DMS79 treated with DMSO at 0.1 percent for 48 hours (cell line): ENCODE results near the gene BHLHA15.

Experiments used
- DNase-seq: peaks from one replicate; lab custom pipeline; 2025; lab: John Stamatoyannopoulos, UW

BHLHA15 gene

DNA sequence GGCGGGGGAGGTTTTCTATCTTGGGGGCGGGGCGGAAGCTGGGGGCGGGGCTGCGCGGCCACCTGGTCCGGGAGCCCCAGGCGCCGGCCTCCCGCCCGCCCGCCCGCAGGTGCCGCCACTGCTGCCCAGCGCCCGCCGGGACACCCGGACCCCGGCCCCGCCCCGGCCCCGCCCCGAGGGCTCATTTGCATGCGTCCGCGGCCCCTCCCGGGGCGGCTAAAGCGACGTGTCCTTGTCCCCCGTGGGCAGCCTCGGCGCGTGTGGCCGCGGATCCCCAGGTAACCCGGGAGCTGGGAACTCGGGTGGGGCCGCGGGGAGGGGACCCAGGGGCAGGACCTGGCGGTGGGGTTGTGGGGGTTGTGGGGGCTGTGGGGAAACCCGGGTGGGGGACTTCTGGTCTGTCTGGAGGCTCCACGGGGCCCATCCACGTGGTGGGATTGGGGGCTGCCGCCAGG is at the start of gene BHLHA15:
Gene BHLHA15 (plus strand): TSS at position 219 of the 455 bp plus-strand sequence. CDS start 871 bp downstream, outside the sequence.
- peak; percentile 10 for DNase-seq

DNA sequence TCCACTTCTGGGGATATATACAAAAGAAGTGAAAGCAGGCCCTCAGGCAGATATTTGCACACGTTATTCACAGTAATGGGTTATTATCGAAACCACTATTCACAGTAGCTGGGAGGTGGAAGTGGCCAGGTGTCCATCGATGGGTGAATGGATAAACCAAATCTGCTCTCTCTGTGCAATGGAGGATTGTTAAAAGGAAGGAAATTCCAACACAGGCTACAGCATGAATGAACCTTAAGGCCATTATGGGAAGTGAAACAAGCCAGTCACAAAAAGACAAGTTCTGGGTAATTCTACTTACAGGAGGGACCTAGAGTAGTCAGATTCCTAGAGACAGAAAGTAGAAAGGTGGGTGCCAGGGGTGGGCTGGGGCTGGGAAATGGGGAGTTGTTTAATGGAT is 48.5 kb upstream of the BHLHA15 start:
- no peak for DNase-seq

DNA sequence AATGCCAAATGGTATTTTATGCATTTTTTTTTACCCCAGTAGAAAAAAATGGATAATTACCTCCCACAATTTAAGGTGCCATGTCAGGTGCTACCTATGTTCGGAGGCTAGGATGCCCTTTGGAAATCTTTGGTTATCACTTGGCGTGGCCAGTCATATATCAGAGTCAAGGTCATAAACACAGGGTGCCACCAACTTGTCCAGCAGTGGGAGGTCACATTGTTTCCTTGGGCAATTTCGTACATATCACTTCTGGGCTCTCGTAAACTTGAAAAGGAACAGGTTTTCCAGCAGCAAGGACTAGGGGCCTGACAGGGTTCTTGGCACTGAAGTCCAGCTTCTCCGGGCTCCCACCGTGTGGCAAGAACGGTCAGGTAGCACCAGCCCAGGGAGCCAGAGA is 48.0 kb upstream of the BHLHA15 start:
- no peak for DNase-seq

DNA sequence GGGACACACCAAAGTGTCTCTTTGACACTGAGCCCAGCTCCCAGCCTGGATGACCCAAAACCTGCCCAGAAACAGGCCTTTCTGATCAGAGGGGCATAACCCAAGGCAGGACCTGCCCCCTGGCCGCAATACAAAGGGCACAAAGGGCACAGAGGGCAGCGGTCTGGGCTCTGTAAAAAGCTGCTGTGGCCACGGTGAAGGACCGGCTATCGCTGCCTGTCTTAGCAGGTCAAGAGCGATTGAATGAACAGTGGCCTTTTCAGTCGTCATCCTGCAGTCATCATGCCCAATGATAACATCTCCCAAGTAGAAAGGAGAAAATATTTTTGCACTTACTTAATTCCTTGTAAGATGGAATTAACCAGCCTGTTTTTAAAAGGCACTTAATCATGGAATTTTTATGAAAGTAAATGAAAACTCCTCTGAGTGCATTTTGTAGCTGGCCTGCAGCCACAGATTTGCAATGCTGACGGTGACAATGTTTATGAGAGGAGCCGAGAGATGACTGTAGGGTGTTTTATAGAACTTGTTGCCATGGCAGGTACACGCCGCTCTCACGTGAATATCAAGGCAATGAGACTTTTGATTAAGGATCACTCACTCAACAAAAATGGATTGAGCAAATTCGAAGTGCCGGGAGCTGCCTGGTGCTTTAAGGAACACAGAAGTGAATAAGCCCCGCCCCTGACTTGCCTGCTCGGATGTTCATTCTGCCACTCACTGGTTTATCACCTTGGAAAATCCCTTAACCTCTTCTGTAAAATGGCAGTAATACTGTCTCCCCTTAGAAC is 47.3 kb upstream of the BHLHA15 start:
- DNase-seq: no peak

DNA sequence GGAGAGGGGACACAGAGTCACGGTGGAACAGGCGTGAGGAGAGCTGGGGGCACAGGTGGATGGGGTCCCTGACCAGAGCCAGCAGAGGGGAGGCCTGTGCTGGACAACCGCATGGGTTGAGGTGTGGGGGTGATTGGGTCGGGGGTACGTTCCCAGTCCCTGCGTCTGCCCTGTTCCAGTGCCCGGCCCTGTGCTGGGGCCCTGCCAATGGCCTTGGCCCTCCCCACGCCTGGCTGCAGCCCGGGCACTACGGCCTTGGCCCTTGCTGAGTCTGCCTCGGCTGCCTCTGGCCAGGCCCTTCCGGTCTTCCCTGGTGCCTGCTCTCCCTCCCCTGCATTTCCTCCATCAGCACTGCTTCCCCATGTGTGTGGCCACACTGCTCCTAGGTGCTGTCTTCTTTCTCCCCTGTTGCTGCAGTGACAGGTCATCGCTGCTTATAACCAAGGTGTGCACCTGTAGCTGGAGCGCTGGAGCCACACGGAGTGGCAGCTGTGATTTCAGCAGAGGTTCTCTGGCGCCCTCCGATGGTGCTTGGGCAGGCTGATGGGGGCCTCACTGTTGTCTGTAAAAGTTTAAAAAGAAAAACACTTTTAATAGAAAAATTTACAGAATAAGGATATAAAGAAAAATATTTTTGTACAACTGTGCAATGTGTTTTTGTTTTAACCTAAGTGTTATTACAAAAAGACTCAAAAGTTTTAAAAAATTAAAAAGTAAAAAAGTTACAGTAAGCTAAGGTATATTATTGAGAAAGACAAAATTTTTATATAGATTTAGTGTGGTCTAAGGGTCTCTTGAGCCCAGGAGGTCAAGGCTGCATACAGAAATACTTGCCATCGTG is 45.2 kb upstream of the BHLHA15 start:
- DNase-seq: no peak

DNA sequence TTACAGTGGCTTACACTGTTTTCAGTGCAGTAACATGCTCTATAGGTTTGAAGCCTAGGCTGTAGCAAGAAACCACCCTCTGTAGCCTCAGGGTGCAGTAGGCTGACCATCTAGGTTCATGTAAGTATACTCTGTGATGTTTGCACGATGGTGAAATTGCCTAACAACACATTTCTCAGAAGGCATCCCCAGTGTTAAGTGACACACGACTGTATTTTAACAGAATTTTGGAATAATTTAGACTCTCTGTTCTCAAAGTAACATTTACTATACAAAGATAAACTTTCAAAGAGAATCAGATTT is 44.6 kb upstream of the BHLHA15 start:
- no peak for DNase-seq

DNA sequence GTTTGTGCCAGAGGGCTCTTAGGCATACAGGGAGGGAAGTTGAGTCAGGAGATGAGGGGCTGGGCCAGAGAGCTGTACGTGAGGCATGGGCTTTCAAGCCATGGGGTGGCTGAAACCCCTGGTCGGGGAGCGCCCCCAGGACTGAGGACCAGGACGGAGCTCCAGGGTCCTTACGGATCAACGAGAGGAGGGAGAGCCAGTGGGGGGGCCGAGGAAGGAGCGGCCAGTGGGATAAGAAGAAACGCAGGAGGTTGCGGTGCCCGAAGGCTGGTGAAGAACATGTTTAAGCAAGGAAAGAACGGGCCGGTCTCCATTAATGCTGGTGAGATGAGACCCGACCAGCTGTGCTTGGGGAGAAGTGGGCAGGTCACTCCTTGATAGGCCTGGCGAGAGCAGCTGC is 43.6 kb upstream of the BHLHA15 start:
- no peak for DNase-seq

DNA sequence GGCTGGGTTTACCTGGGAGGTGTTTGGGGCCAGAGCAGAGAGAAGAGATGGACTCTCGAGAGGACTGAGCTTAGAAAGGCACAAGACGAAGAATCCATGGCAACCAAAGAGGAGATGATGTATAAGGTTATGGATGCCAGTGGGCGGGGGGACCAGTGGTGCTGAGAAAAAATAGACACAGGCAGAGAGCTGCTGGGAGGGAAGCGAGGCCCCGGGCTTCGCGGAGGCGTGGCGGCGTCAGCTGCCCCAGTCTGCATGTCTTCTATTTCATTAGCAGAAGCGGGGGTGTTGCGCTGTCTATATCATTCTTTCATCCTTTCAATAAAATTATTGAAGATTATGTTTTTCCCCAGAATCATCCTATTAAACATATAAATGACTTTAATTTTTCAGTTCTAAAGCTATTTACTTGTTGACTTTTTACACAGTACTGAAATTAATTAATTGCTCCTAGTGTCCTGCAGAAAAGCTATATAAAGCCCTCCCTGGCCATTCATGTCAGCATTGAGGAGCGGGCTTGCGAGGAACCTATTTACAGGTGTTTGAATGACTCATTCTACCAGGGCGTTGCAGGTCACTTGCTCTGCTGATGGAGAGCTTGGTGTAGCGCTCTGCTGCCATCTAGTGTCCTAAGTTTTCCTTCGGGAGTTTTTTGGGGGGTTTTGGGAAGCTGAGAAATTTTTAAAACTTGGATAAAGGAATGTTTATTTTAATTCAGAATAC is 42.9 kb upstream of the BHLHA15 start:
- peak; percentile 61 for DNase-seq

DNA sequence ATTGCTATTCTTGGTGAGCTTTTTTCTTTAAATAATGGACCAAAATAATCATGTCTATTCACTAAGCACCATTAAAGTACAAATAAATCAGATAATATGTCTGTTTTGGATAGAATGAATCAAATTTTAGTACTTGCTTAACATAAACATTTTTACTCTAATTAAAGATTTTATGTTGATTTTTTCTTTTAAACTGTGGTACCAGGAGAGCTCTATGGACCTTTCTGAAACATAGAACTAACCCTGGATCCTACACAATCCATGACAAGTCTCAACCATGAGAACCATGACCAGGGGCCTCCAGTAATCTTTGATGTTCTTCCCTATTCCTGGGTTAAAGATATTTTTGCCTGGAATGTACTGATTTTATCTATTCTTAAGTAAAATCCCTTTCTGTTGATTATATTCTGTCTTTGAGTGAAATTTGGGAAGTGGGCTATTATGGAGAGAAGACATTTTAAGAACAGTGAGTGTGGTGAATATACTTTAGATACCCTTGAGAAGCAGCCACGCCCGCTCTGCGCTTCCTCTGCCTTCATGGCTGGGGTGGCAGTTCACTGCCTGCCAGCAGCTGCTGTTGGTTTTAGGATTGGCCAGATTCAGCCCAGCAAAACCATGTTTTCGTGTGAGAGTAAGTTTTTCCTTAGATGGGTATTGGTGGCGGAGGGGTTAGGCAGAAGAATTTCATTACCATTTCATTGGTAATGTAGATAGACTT is 42.2 kb upstream of the BHLHA15 start:
- DNase-seq: no peak

DNA sequence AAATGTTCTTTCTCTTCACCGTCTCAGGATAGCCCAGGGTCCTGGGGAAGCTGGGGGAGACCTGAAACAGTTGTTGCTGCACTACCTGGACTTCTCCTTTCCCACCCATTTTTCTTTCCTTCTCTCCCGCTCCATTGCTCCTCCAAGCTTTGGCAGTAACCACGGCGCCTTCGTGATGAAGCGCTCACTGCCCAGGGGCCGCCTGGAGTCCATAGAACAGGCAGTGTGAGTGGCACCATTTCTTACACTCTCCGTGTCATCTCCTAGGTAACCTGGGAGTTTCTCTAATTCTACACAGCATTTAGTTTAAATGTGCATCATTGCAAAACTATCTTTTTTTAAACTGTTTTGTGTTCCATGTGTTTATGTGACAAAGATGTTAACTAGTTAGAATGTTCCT is 40.3 kb upstream of the BHLHA15 start:
- no peak for DNase-seq

DNA sequence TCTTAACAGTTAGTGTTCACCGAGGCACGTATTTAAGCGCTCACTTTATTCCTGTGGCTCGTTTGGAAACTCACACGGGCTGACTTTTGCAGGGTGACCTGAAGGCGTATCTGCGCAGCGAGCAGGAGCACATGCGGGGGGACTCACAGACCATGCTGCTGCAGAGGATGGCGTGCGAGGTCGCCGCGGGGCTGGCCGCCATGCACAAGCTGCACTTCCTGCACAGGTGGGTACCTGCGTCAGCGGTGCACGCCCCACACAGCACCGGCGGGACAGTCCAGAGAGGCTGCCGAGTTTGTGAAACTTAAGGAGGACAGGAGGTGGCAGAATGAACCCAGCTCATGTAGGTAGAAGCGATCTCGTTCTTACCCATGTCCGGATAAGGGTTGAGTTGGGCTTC is 39.8 kb upstream of the BHLHA15 start:
- DNase-seq: no peak

DNA sequence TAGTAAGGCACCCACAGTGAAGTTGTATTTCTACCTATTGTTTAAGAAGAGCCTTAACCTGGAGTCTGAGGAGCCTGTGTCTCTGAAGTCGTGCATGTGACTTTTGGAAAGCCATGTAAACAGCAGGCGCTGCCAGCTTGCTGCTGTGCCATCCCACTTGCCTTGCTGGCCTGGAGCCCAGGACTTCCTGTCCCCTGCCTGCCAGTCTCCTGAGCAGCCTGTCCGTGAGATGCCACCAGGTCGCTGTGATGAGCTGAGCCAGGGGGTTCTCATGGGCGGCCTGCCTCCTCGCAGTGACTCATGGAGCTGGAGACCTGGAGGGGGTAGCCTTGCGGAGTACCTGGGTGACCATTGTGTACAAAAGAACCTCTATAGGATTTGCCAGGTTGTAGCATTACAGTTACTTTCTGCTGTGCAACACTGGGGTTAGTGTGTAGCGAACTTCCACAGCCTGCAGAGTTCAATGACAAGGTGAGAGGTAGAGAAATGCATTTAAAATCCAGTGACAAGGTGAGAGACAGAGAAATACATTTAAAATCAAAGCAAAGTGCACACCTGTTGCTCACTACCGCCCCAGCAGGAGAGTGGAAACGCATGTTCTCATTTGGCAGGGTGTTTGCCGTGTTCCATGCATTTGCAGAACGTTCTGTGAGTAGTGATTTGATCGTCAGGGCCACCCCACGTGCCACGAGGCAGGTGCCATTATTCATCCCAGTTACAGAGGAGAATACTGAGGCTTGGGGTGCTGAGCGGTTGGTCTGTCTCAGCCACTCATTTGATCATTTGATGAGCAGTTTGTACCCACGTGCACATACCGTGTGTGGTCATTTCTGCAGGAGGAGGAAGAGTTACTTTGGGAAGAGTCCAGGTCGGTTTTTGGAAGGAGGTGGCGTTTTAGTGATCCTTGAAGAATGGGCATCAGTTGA is 36.6 kb upstream of the BHLHA15 start:
- DNase-seq: no peak

DNA sequence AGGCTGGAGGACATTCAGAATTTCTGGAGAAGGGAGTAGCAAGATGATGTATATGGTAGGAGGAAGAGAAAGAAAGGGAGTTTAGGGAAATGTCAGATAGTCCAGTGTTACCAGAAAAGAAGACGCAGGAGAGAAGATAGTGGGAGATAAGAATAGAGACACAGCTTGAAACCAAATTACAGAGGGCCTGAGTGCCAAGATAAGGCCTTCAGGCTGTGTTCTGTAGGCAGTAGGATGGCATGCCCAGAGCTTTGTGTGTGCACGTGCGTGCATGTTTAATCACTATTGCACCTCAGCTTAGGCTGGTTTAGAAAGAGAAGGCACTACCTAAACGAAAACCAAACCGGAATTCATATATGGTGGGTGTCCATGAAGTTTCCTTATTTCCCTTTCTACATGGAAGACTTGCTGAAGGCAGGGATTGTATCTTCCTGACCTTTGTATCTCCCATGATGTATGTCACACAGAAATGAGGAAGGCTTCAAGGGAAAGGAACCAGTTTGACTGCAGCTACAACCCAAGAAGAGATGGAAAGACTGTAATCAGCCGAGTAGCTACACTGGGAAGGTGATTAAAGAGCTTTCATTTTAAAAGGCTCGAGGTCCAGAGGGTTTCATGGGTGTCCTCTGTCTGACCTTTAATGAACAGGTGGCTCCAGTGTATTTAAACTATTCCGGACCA is 35.8 kb upstream of the BHLHA15 start:
- no peak for DNase-seq

DNA sequence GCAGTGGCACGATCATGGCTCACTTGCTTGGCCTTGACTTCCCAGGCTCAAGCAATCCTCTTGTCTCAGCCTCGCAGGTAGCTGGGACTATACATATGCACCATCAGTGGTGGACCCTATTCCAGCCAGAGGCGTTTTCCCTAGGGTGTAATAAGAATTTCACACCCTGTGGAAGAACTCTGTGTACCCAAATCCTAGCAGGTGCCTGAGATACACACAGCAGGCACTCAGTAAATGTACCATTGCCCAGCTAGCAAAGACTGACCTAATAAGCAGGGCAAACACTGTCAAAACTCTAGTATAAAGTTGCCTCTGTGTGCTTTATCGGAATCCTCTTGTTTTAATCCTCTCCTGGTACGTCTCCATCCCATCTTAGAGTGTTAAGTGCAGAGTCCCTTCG is 33.7 kb upstream of the BHLHA15 start:
- no peak for DNase-seq

DNA sequence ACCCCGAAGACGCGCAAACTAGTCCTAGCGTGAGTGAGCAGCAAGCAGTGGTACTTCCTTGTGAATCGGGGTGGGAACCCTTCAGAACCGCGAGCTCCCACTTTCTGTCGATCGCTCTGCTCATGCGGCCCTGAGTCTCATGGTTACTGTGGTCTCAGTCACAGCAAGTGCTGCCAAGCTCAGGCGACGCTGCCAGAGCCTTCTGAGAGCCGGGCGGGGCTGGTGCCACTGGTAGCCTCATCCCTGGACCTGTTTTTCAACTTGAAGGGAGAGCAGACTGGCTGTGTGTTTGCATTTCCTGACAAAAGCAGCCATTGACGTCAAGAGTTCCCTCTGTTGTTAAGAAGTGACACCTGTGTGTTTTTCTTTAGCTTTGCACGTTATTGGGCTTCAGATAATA is 32.9 kb upstream of the BHLHA15 start:
- DNase-seq: peak; percentile 28

DNA sequence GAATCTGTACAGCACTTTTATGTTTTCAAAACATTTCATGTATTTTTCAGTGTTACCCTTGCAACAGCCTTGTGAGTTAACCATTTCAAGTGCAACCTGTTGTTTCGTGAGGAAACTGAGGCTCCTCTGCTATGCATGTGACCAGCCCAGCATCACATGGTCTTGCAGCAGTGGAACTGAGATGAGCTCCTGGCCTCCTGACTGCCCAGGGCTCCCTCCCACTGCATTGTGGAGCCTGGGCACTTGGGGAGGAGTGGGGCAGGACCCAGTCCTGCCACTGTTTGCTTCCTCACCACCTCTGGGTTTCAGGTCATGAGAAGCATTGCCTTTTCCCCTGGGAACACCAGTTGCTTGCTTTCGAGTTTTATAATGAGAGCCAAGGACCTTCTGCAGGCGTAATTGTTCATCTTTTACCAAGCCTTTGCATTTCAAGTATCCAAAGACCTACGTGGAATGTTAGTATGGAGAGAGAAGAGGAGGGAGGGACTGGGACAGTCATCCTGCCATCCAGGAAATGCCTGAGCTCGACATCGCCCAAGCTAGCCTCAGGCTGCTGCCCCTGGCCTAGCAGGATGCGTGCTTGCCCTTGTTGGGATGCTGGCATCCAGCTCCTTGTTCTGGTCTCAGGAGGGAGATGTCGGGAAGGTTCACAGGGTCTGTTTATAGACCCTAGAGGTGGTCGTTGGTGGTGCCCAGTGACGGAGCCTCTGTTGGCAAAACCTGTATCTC is 32.3 kb upstream of the BHLHA15 start:
- DNase-seq: no peak

DNA sequence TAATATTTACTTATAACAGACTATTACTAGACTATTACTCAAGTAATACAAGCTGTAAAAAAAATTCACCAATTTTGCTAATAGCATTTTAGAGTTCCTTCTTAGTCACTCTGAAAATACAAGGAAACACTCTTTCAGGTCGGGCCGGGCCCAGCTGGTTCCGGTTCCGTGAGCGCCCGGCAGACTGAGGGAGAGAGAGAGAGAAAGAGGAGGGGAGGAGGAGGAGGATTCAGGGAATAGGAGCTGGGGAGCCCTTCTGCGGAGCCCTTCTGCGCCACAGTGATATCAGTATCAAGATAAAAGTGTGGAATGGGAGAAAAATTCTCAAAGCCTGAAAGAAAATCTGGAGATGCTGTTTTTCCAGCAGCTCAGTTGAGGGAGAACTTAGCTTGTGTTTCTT is 30.5 kb upstream of the BHLHA15 start:
- DNase-seq: no peak

DNA sequence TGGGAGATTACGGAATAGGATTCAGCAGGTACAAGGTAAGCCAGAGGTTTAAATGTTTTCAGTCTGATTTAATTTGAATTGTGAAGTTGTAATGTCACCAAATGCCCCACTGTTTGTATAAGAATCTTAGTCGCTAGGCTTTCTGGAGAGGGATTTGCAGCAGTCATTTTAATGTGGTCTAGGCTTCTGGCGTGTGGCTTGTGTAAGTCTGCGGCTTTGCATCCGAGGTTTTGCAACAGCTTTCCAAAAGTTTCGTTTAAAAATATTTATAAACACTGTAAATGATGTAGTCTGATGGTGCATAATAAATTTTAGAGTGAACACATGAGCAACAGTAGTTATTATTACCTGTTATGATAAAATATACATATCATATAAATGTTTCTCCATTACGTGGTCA is 26.1 kb upstream of the BHLHA15 start:
- DNase-seq: no peak

DNA sequence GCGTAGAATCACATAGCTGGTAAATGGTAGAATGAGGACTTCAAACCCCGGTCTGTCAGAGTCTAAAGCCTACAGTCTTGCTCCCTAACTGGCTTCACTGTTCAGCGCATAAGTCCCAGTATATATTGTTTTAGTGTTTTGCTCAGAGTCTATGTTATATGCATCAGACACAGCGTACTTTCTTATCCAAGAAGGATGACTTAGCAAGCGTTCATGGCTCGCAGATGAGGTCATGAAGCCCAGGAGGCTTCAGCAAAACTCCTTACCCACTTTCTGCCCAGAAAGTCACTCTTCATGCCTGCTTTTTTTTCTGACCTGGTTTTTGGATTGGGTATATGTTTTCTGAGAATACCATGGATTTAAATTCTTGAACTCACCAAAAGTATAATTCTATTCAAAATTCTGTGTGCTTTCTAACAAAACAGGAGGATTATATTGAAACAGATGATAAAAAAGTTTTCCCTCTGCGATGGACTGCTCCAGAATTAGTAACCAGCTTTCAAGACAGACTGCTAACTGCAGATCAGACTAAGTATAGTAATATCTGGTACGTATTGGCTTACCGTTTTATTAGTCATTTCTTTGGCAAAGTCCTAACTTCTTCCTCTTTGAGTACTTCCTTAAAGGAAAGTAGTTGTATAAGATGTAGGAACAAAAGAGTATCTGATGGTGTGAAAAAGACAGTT is 24.6 kb upstream of the BHLHA15 start:
- DNase-seq: no peak
